ENCODE measurements around the gene C1GALT1C1L.

C1GALT1C1L gene

GRCh38 chr2:43714164-43714563 lies 37.9 kb upstream of the C1GALT1C1L start:
- DNase-seq, result no peak
- H3K36me3 ChIP-seq (replicated peaks; ENCODE audit: insufficient read depth, low read length), result no peaks in the 10 kb centered on the region
- no peak for TF ChIP-seq EZH2phosphoT487 (IDR thresholded peaks at IDR 0.05; ENCODE audit: low read length)
- no peak for TF ChIP-seq EZH2 (optimal IDR thresholded peaks at IDR 0.05; ENCODE audit: low read depth, low read length)
- TF ChIP-seq CTCF (IDR thresholded peaks at IDR 0.05; ENCODE audit: low read length), result no peak
- no peak overlapping the region for H3K9ac ChIP-seq (ENCODE audit: low read length)
- H3K9me2 ChIP-seq (replicated peaks; ENCODE audit: insufficient read depth, low read length), result no peaks in the 10 kb centered on the region
- H3K27me3 ChIP-seq (replicated peaks; ENCODE audit: insufficient read depth, low read length), result no peaks in the 10 kb centered on the region
- no peak overlapping the region for H3K27ac ChIP-seq (ENCODE audit: low read length)
- no peaks in the 10 kb centered on the region for H3K9me3 ChIP-seq (replicated peaks; ENCODE audit: insufficient read depth, low read length)
- H3K4me2 ChIP-seq (ENCODE audit: low read depth, low read length), result no peak overlapping the region
- H4K20me1 ChIP-seq (ENCODE audit: insufficient read depth, low read length), result no peaks in the 10 kb centered on the region; the same call in 1 of the 2 replicates
- H3K4me1 ChIP-seq (ENCODE audit: low read length), result no peaks in the 10 kb centered on the region
- no peaks in the 10 kb centered on the region for H3F3A ChIP-seq (ENCODE audit: insufficient read depth, low read length)
- H2AFZ ChIP-seq (ENCODE audit: low read length), result no peak overlapping the region
- no peak overlapping the region for H3K4me3 ChIP-seq (ENCODE audit: low read length)
- H3K79me2 ChIP-seq (ENCODE audit: low read length), result no peaks in the 10 kb centered on the region

- Histone ChIP-seq H3K79me2 (ENCODE audit: low read length) (no peaks in the 10 kb centered on the region), H4K20me1 (ENCODE audit: insufficient read depth, low read length) (no peaks in the 10 kb centered on the region; the same call in 1 of the 2 replicates), H3K27ac (ENCODE audit: low read length) (no peak overlapping the region), H2AFZ (ENCODE audit: low read length) (no peak overlapping the region), H3K4me2 (ENCODE audit: low read depth, low read length) (no peak overlapping the region), H3K36me3 (replicated peaks; ENCODE audit: insufficient read depth, low read length) (no peaks in the 10 kb centered on the region), H3K9me2 (replicated peaks; ENCODE audit: insufficient read depth, low read length) (no peaks in the 10 kb centered on the region), H3F3A (ENCODE audit: insufficient read depth, low read length) (no peaks in the 10 kb centered on the region), H3K27me3 (replicated peaks; ENCODE audit: insufficient read depth, low read length) (no peaks in the 10 kb centered on the region), H3K9me3 (replicated peaks; ENCODE audit: insufficient read depth, low read length) (no peaks in the 10 kb centered on the region), H3K4me1 (ENCODE audit: low read length) (no peaks in the 10 kb centered on the region), H3K9ac (ENCODE audit: low read length) (no peak overlapping the region), H3K4me3 (ENCODE audit: low read length) (no peak overlapping the region)
- no peak for TF ChIP-seq CTCF (IDR thresholded peaks at IDR 0.05; ENCODE audit: low read length)
- no peak for TF ChIP-seq EZH2phosphoT487 (IDR thresholded peaks at IDR 0.05; ENCODE audit: low read length)
- TF ChIP-seq EZH2 (optimal IDR thresholded peaks at IDR 0.05; ENCODE audit: low read depth, low read length), result no peak
- DNase-seq, result no peak
These were observed 34.6 kb upstream of the C1GALT1C1L start for GRCh38 chr2:43710866-43711265.

- H4K20me1 ChIP-seq (ENCODE audit: insufficient read depth, low read length), result no peaks in the 10 kb centered on the region; the same call in 1 of the 2 replicates
- no peaks in the 10 kb centered on the region for H3K27me3 ChIP-seq (replicated peaks; ENCODE audit: insufficient read depth, low read length)
- no peaks in the 10 kb centered on the region for H3K79me2 ChIP-seq (ENCODE audit: low read length)
- H3K27ac ChIP-seq (ENCODE audit: low read length), result no peak overlapping the region
- no peaks in the 10 kb centered on the region for H3K36me3 ChIP-seq (replicated peaks; ENCODE audit: insufficient read depth, low read length)
- no peaks in the 10 kb centered on the region for H3K4me1 ChIP-seq (ENCODE audit: low read length)
- no peak for DNase-seq
- H3K4me2 ChIP-seq (ENCODE audit: low read depth, low read length), result no peak overlapping the region
- H3K9me3 ChIP-seq (replicated peaks; ENCODE audit: insufficient read depth, low read length), result no peaks in the 10 kb centered on the region
- H3K9ac ChIP-seq (ENCODE audit: low read length), result no peak overlapping the region
- TF ChIP-seq CTCF (IDR thresholded peaks at IDR 0.05; ENCODE audit: low read length) (no peak), EZH2phosphoT487 (IDR thresholded peaks at IDR 0.05; ENCODE audit: low read length) (no peak), EZH2 (optimal IDR thresholded peaks at IDR 0.05; ENCODE audit: low read depth, low read length) (no peak)
- H2AFZ ChIP-seq (ENCODE audit: low read length), result no peak overlapping the region
- no peaks in the 10 kb centered on the region for H3F3A ChIP-seq (ENCODE audit: insufficient read depth, low read length)
- no peaks in the 10 kb centered on the region for H3K9me2 ChIP-seq (replicated peaks; ENCODE audit: insufficient read depth, low read length)
- no peak overlapping the region for H3K4me3 ChIP-seq (ENCODE audit: low read length)
These were observed 32.7 kb upstream of the C1GALT1C1L start for GRCh38 chr2:43708891-43709290.
